ENCODE results near the gene C19orf85. TPM values are rescaled to one million over a fixed set of nuclear protein-coding genes. Genes with fewer than 3 reads are reported as not detected.

Gene C19orf85
- total RNA-seq, result not detected

DNA sequence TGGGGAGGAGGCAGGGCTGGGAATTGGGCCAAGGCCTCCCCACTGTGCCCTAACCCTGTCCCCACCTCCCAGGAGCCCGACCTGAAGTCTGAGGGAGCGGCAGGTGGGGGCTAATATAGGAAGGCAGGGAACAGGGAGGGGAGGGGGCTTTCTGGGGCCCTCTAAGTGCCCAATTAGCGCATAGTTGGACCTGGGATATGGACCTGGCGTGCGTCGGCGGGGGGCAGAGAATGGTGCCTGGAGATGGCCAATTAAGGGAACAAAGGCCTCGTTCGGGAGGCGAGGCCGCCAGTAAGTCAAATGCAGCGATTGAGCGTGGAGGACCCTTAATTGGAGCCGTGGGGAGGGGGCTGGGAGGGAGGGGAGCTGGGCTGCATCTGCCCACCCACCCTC, at the start of gene C19orf85:
Gene C19orf85 (minus strand): TSS at position 90 of the 393 bp plus-strand sequence. CDS start 197 bp downstream, outside the sequence.
- no peak within 1 kb of the TSS for H3K4me3 ChIP-seq
- no peaks in the 10 kb centered on the region for H3K36me3 ChIP-seq
- peaks cover 0 to 5% of the 10 kb centered on the region in 2 donors for H3K4me1 ChIP-seq
- TF ChIP-seq POLR2A (IDR thresholded peaks at IDR 0.05), result no peak
- TF ChIP-seq, protein P1, sequence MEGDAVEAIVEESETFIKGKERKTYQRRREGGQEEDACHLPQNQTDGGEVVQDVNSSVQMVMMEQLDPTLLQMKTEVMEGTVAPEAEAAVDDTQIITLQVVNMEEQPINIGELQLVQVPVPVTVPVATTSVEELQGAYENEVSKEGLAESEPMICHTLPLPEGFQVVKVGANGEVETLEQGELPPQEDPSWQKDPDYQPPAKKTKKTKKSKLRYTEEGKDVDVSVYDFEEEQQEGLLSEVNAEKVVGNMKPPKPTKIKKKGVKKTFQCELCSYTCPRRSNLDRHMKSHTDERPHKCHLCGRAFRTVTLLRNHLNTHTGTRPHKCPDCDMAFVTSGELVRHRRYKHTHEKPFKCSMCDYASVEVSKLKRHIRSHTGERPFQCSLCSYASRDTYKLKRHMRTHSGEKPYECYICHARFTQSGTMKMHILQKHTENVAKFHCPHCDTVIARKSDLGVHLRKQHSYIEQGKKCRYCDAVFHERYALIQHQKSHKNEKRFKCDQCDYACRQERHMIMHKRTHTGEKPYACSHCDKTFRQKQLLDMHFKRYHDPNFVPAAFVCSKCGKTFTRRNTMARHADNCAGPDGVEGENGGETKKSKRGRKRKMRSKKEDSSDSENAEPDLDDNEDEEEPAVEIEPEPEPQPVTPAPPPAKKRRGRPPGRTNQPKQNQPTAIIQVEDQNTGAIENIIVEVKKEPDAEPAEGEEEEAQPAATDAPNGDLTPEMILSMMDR (IDR thresholded peaks at IDR 0.05), result no peak
- intact Hi-C loops (cut with DNase I; ENCODE audit: low total_unique reads), result loop anchor here (5.0 kb wide), 1 partner anchor 38 kb away; no protein-coding TSS in a partner anchor
- no peak within 1 kb of the TSS for H3K27ac ChIP-seq
- no peaks in the 10 kb centered on the region for H3K9me3 ChIP-seq
- DNase-seq, result no peak
- no peaks in the 10 kb centered on the region for H3K27me3 ChIP-seq

DNA sequence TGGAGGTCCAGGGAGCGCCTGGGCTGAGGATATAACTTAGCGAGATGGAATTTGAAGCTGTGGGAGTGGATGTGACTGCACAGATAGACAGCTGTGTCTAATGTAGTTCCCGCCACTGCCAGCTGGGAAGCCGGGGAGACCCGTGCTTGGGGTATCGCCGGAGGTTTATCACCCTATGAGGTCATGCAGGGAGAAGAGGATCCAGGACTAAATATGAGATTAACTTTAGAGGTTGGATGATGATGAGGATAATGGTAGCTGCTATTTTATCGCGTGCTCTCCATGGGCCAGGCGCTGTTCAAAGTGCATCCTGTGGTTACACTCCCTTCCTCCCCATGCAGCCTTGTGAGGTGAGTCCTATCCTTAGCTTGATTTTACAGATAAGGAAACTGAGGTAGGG, 43.6 kb upstream of the C19orf85 start:
- no peaks in the 10 kb centered on the region for H3K9me3 ChIP-seq
- no peaks in the 10 kb centered on the region for H3K36me3 ChIP-seq
- peaks cover 0 to 7% of the 10 kb centered on the region in 2 donors for H3K4me1 ChIP-seq
- intact Hi-C loops (cut with DNase I; ENCODE audit: low total_unique reads), result no loop called here
- H3K27ac ChIP-seq, result no peak overlapping the region
- H3K4me3 ChIP-seq, result no peak overlapping the region
- no peaks in the 10 kb centered on the region for H3K27me3 ChIP-seq
- TF ChIP-seq POLR2A (IDR thresholded peaks at IDR 0.05), result no peak
- TF ChIP-seq, protein P1 (IDR thresholded peaks at IDR 0.05), result no peak
- DNase-seq, result no peak

DNA sequence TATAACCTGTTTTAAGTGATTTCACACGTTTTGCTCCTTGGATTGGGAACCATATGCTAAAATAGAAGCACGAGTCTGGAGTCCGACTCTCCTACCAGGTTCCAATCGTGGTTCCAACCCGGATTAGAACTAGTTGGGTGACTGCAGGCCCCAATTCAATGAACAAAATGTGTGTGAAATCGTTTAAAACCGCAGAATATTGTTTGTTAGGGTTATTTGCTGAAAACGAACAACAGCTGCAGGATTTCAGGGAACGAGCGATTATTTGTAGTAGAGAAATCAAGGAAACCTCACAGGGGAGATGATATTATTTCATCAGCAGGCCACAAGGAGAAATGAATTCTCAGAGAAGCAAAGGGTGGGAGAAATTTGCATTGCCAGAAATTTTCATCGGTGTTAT, 40.4 kb upstream of the C19orf85 start:
- no peaks in the 10 kb centered on the region for H3K9me3 ChIP-seq
- TF ChIP-seq, protein P1 (IDR thresholded peaks at IDR 0.05), result no peak
- no peak for TF ChIP-seq POLR2A (IDR thresholded peaks at IDR 0.05)
- intact Hi-C loops (cut with DNase I; ENCODE audit: low total_unique reads), result loop anchor here (5.0 kb wide), 1 partner anchor 38 kb away; no protein-coding TSS in a partner anchor
- H3K27me3 ChIP-seq, result no peaks in the 10 kb centered on the region
- H3K4me3 ChIP-seq, result no peak overlapping the region
- H3K36me3 ChIP-seq, result no peaks in the 10 kb centered on the region
- H3K4me1 ChIP-seq, result peaks cover 0 to 7% of the 10 kb centered on the region in 2 donors
- DNase-seq, result no peak
- no peak overlapping the region for H3K27ac ChIP-seq

DNA sequence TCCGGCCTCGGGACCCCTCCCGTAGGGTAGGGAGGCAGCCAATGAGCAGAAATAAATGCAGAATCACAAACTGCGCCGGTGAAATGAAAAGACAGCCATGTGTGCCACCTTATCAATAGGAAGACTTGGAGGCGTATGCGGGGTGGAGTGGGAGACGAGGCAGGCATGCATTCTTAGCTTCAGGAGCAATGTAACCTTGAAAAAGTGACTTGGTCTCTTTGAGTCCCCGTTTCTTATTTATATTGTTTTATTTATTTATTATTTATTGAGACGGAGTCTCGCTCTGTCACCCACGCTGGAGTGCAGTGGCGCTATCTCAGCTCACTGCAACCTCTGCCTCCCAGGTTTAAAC, 39.7 kb upstream of the C19orf85 start:
- H3K36me3 ChIP-seq, result no peaks in the 10 kb centered on the region
- intact Hi-C loops (cut with DNase I; ENCODE audit: low total_unique reads), result loop anchor here (5.0 kb wide), 1 partner anchor 37 kb away; no protein-coding TSS in a partner anchor
- no peaks in the 10 kb centered on the region for H3K9me3 ChIP-seq
- peak overlapping the region in 1 of 2 donors; percentile 66 for H3K27ac ChIP-seq
- no peak overlapping the region for H3K4me3 ChIP-seq
- no peak for DNase-seq
- H3K4me1 ChIP-seq, result peaks cover 0 to 7% of the 10 kb centered on the region in 2 donors
- no peak for TF ChIP-seq POLR2A (IDR thresholded peaks at IDR 0.05)
- TF ChIP-seq, protein P1 (IDR thresholded peaks at IDR 0.05), result no peak
- no peaks in the 10 kb centered on the region for H3K27me3 ChIP-seq

DNA sequence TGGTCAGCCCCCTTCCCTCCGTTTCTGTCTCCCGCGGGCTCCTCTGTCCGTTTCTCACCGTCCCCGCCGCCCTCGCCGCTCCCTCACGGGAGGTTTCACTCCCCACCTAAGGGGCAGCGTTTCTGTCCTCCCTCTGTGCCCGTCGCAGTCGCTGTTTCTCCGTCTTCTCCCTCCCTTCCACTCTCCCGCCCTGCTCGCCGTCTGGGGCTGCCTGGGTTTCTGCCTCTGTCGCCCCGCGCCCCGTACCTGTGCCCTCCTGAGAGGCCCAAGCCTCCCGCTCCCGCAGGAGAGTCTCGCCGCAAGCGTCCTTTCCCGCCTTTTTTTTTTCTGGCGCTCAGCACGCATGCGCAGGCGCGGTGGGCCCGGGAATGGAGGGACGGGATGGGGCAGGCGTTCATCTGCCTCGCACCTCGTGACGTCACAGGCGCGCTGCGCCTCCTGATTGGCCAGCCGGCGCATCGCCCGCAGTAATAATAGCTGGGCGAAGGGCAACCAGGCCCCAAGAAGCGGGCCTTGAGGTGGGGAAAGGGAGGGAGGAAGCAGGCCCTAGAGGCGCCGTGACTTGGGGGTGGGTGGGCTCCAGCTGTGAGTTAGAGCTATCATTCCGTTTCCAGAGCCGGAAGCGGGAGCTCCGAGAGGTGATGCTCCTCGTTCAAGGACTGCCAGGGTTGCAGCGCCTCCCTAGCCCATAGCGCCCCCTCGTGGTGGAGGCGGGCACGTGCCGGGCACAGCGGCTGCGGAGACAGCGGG, 39.1 kb upstream of the C19orf85 start:
- TF ChIP-seq, protein P1 (IDR thresholded peaks at IDR 0.05), result peak; percentile 97 to 99 (median 98)
- TF ChIP-seq POLR2A (IDR thresholded peaks at IDR 0.05), result peak in 1 of 2 donors; percentile 22
- Histone ChIP-seq H3K27me3 (no peaks in the 10 kb centered on the region), H3K27ac (peak overlapping the region; percentile 66), H3K4me1 (peaks cover 0 to 7% of the 10 kb centered on the region in 2 donors), H3K36me3 (no peaks in the 10 kb centered on the region), H3K9me3 (no peaks in the 10 kb centered on the region), H3K4me3 (peak overlapping the region; percentile 29 to 31)
- peak; percentile 91 to 92 for DNase-seq
- intact Hi-C loops (cut with DNase I; ENCODE audit: low total_unique reads), result loop anchor here (5.0 kb wide), 1 partner anchor 36 kb away; no protein-coding TSS in a partner anchor

Measured in uterus (tissue), 4 donors.